CD4-positive, alpha-beta T cell (primary cell): ENCODE measurements around the gene ZNF385D. TPM values are rescaled to one million over a fixed set of nuclear protein-coding genes. Genes with fewer than 3 reads are reported as not detected.

ENCODE experiments used
- ATAC-seq: fragments of 200-7000 bp; cut with Tn5 transposase; one replicate; pipeline ENCODE4 v1.10.0; 2022; ENCODE audit warnings: mild to moderate bottlenecking; ENCODE audit not compliant: poor library complexity
- CTCF ChIA-PET: fragments of 350-600 bp; sonication (Branson Sonifier 250); formaldehyde crosslinking; loops from one replicate; lab custom pipeline; 2021; ENCODE audit warnings: antibody characterized with exemption, inconsistent platforms; lab: Charles Lee
- POLR2A ChIA-PET: fragments of 350-600 bp; sonication (Branson Sonifier 250); formaldehyde crosslinking; loops from one replicate; lab custom pipeline; 2021; ENCODE audit warnings: antibody characterized with exemption, inconsistent platforms; lab: Charles Lee
- DNase-seq, 14 experiments: peaks; one replicate each; pipeline ENCODE4 v3.0.0-alpha.2; 2013 to 2020; ENCODE audit warnings: mixed read lengths in 2 of 14
- H3K27ac ChIP-seq, 2 donors: one replicate each; pipeline versions ENCODE4 v1.5.1 to v1.7.0; 2013; ENCODE audit warnings: low read length in 2 of 2, low read depth in 1 of 2, mild to moderate bottlenecking in 1 of 2
- H3K27me3 ChIP-seq, 2 experiments: 1 replicate in 1 of 2; 2 replicates in 1 of 2; pipeline versions ENCODE4 v1.6.1 to v1.7.0; 2013; ENCODE audit warnings: low read length in 2 of 2, control low read depth in 1 of 2, mild to moderate bottlenecking in 1 of 2, moderate library complexity in 1 of 2; ENCODE audit not compliant: insufficient read depth in 2 of 2, control insufficient read depth in 1 of 2
- H3K36me3 ChIP-seq: one replicate; pipeline ENCODE4 v1.6.1; 2013; ENCODE audit warnings: low read length, control low read depth; ENCODE audit not compliant: insufficient read depth
- H3K4me1 ChIP-seq: one replicate; pipeline ENCODE4 v1.6.1; 2013; ENCODE audit warnings: low read length, control low read depth; ENCODE audit not compliant: insufficient read depth
- H3K4me3 ChIP-seq: one replicate; pipeline ENCODE4 v1.5.1; 2013; ENCODE audit warnings: mild to moderate bottlenecking, low read length, moderate library complexity
- H3K9me3 ChIP-seq, 2 experiments: 1 replicate in 1 of 2; 2 replicates in 1 of 2; pipeline versions ENCODE4 v1.6.1 to v1.7.0; 2013; ENCODE audit warnings: low read length in 2 of 2, mild to moderate bottlenecking in 2 of 2, control low read depth in 1 of 2, moderate library complexity in 1 of 2; ENCODE audit not compliant: control insufficient read depth in 1 of 2, insufficient read depth in 1 of 2
- H3K27ac Mint-ChIP-seq: one replicate; pipeline ENCODE4 v1.8.0; 2020; ENCODE audit warnings: mixed read lengths
- H3K27me3 Mint-ChIP-seq: one replicate; pipeline ENCODE4 v1.8.0; 2021; ENCODE audit warnings: mixed read lengths
- H3K36me3 Mint-ChIP-seq: one replicate; pipeline ENCODE4 v1.8.0; 2021; ENCODE audit warnings: low read depth, mixed read lengths
- H3K4me1 Mint-ChIP-seq: one replicate; pipeline ENCODE4 v1.8.0; 2021; ENCODE audit warnings: low read depth, mixed read lengths
- H3K4me3 Mint-ChIP-seq: one replicate; pipeline ENCODE4 v1.8.0; 2020; ENCODE audit warnings: mild to moderate bottlenecking, mixed read lengths
- H3K9me3 Mint-ChIP-seq: one replicate; pipeline ENCODE4 v1.8.0; 2020; ENCODE audit warnings: mixed read lengths
- intact Hi-C, 2 experiments: fragments of 100-400 bp; cut with DNase I in 1 of 2; cut with micrococcal nuclease in 1 of 2; formaldehyde crosslinking; loops; one replicate each; pipeline versions ENCODE4 v1.15.1 to v1.9.0; 2023 to 2025; cut with DNase I, micrococcal nuclease
- total RNA-seq, 174 experiments: library from RNA in 2 of 174; stranded (reverse) in 2 of 174; gene quantifications; one replicate each; pipeline ENCODE4 v1.2.3 and lab custom pipeline; 2021 to 2026
- TF ChIP-seq, protein P1 (sequence below): fragments of 200-600 bp; IDR thresholded peaks from one replicate; pipeline ENCODE4 v1.8.0; 2022; ENCODE audit warnings: antibody characterized with exemption, mild to moderate bottlenecking

Gene ZNF385D
- total RNA-seq, 2 experiments from 2014 or later, result not detected

DNA sequence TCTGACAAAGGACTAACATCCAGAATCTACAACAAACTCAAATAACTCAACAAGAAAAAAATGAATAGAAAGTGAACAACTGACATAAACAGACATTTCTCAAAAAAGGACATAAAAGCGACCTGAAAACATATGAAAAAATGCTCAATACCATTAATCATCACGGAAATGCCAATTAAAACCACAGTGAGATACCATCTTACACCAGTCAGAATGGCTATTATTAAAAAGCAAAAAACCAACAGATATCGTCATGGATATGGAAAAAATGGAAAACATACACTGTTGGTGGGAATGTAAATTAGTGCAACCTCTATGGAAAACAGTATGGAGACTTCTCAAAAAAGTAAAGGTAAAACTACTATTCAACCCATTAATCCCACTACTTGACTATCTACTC, 53.3 kb downstream of the ZNF385D start:
- no peaks in the 10 kb centered on the region for H3K27me3 ChIP-seq
- H3K27me3 Mint-ChIP-seq, result no peaks in the 10 kb centered on the region
- peaks cover 8% of the 10 kb centered on the region for H3K9me3 Mint-ChIP-seq
- no peak for ATAC-seq
- no peak for DNase-seq
- H3K4me1 Mint-ChIP-seq, result no peaks in the 10 kb centered on the region
- no peaks in the 10 kb centered on the region for H3K36me3 Mint-ChIP-seq
- H3K36me3 ChIP-seq, result no peaks in the 10 kb centered on the region
- TF ChIP-seq, protein P1, sequence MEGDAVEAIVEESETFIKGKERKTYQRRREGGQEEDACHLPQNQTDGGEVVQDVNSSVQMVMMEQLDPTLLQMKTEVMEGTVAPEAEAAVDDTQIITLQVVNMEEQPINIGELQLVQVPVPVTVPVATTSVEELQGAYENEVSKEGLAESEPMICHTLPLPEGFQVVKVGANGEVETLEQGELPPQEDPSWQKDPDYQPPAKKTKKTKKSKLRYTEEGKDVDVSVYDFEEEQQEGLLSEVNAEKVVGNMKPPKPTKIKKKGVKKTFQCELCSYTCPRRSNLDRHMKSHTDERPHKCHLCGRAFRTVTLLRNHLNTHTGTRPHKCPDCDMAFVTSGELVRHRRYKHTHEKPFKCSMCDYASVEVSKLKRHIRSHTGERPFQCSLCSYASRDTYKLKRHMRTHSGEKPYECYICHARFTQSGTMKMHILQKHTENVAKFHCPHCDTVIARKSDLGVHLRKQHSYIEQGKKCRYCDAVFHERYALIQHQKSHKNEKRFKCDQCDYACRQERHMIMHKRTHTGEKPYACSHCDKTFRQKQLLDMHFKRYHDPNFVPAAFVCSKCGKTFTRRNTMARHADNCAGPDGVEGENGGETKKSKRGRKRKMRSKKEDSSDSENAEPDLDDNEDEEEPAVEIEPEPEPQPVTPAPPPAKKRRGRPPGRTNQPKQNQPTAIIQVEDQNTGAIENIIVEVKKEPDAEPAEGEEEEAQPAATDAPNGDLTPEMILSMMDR, result no peak
- H3K9me3 ChIP-seq, result peaks cover 0 to 8% of the 10 kb centered on the region in 2 experiments
- no peak overlapping the region for H3K4me3 Mint-ChIP-seq
- ChIA-PET CTCF (no interaction called here), POLR2A (no interaction called here)
- no peaks in the 10 kb centered on the region for H3K4me1 ChIP-seq
- no peak overlapping the region for H3K27ac ChIP-seq
- intact Hi-C loops, result no loop called here
- H3K4me3 ChIP-seq, result no peak overlapping the region
- no peak overlapping the region for H3K27ac Mint-ChIP-seq

DNA sequence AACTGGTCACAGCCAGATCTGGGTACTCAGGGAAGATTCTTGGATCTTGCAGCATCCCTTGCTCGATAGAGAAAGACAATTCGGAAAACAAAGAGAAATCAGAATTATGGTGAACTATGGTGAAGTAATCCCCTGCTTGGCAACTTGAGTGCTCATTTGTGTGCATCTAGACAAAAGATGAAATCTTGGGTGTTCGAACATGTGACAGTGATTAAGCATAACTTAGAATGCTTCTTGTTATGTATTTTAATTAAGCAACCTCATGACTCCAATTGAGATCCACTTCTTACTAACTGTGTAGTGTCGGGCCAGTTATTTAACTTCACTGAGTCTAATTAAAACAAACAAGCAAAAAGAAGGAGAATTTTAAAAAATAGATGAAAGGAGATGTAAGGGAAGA, 56.5 kb downstream of the ZNF385D start:
- no peaks in the 10 kb centered on the region for H3K27me3 ChIP-seq
- Mint-ChIP-seq H3K27ac (no peak overlapping the region), H3K27me3 (no peaks in the 10 kb centered on the region), H3K4me3 (no peak overlapping the region), H3K4me1 (no peaks in the 10 kb centered on the region), H3K9me3 (peaks cover 16% of the 10 kb centered on the region), H3K36me3 (no peaks in the 10 kb centered on the region)
- no peaks in the 10 kb centered on the region for H3K36me3 ChIP-seq
- TF ChIP-seq, protein P1, result no peak
- peaks cover 0 to 4% of the 10 kb centered on the region in 2 experiments for H3K9me3 ChIP-seq
- no peak overlapping the region for H3K4me3 ChIP-seq
- no peaks in the 10 kb centered on the region for H3K4me1 ChIP-seq
- no peak for ATAC-seq
- intact Hi-C loops, result no loop called here
- ChIA-PET CTCF (no interaction called here), POLR2A (no interaction called here)
- DNase-seq, result no peak
- no peak overlapping the region for H3K27ac ChIP-seq

DNA sequence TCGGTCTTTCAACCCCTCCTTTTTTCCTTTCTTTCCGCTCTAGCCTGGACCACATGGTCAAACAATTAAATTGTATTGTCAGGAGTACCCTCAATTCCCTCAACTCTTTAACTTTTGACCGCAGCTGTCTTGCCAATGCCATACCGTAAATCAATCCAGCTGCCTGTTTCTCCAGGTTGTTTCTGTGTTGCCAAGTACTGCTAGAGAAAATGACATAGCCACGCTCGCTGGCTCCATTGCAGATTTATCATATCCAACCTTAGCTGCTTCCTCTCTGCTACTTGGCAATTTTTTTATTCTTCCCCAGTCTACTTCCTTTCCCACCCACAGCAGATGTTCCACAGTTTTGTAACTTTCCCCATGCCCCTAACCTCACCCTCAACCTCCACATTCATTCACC, 60.0 kb downstream of the ZNF385D start:
- Mint-ChIP-seq H3K4me1 (no peaks in the 10 kb centered on the region), H3K9me3 (peaks cover 11% of the 10 kb centered on the region), H3K36me3 (no peaks in the 10 kb centered on the region), H3K4me3 (no peak overlapping the region), H3K27ac (no peak overlapping the region), H3K27me3 (no peaks in the 10 kb centered on the region)
- H3K27me3 ChIP-seq, result no peaks in the 10 kb centered on the region
- POLR2A ChIA-PET, result no interaction called here
- intact Hi-C loops, result no loop called here
- TF ChIP-seq, protein P1, result no peak
- no peak overlapping the region for H3K27ac ChIP-seq
- no peaks in the 10 kb centered on the region for H3K4me1 ChIP-seq
- ATAC-seq, result no peak
- CTCF ChIA-PET, result no interaction called here
- H3K4me3 ChIP-seq, result no peak overlapping the region
- H3K36me3 ChIP-seq, result no peaks in the 10 kb centered on the region
- peaks cover 0 to 4% of the 10 kb centered on the region in 2 experiments for H3K9me3 ChIP-seq
- no peak for DNase-seq
